HG02642 (cell line): Measurements from ENCODE around the gene FKBP5.
"Not testable (repeated sequence)": the region's sequence is repeated elsewhere in the genome, so short reads cannot be mapped to it uniquely, and the experiment has no call there.

Experiments used
- ATAC-seq: cut with Tn5 transposase; IDR thresholded peaks from one replicate; pipeline ENCODE4 v1.9.1; 2021; ENCODE audit warnings: mild to moderate bottlenecking; ENCODE audit not compliant: unreplicated experiment, poor library complexity

The FKBP5 gene

DNA sequence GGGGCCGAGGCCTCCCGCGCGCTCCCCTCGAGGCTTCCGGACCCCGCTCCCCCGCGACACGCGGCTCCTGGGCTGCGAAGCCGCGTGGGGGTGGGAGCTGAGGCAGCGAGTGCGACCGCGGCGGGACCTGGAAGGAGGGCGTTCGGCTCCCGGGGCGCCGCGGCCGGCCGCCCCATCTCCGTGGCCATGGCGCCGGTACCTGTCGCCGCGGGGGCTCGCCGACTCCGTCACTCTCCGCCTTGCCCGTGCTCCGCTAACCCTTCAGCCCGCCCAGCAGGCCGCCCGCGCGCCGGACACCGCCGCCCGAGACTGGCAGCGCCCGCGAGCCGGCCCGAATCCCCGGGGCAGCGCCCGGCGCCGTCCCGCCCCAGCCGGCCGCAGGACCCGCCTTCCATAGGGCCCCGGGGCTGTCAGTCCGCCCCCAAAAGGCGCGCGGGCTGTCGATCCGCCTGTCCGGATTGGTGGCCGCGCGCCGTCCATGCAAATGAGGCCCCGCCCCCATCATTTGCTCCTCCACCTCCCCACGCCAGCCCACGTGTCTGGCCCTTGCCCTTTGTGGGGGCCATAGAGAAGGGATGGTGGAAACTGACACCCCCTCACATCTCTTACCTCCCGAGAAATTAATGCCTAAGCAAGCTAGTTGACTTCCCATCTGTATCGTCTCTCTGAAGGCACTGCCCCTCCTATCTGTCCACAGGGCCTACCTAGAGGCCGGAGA is at the start of gene FKBP5:
Gene FKBP5, minus strand, starts transcription at position 311 of the 718 bp plus-strand sequence. CDS start 46,091 bp downstream, outside the sequence.
- peak; percentile 90 for ATAC-seq

DNA sequence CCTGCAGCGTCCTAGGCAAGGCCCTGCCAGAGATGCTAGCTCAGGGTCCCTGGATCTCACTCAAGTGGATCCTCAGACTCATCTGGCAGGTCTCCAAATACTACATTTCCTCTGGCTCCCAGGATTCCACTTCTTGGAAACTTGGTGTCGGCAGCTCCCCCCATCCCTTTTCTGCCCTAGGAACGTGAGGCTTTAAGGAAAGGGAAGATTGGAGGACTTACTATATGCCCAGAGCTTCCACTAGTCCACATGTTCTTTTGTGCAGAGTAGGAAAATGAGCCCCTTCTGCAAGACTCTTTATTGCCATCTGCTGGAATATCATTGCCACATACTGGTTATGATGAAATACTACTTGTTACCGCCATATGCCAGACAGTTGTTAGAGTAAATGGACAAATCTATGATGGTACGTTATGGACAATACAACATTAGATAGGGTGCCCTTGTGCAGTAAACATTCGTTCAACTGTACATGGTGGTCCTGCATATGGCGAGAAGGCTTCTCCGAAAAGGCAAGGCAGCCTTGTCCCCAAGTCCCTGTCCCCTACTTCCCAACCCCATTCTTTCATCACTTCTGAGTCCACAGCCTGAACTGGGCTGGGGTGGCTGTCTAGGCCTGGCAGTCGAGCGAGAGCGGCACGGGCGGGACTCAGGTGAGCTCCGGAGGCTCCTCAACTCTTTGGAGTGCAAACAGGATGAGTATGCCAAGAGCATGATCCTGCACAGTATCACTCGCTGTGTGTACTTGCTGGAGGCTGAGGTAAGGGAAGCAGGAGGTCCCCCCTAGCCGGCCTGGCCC is 48.9 kb upstream of the FKBP5 start:
- ATAC-seq: no peak

DNA sequence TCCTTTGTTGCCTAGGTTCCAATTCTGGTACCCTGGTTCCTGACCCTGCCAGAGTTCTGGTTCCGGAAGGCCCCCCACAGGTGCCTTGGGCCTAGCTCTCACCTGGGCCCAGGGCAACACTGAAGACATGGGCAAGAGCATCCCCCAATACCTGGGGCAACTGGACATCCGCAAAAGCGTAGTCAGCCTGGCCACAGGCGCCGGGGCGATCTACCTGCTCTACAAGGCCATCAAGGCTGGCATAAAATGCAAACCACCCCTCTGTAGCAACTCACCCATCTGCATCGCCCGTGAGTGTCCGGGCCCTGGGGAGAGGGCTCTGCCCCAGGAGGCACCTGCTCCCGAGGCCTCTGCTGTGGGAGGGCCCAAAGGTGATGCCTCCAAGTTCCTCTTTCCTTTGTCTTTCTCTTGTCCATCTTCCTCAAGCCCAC is 48.3 kb upstream of the FKBP5 start, which contains the start of gene ARMC12:
Gene ARMC12, plus strand, starts transcription at position 51 of the 431 bp plus-strand sequence. Its CDS starts 77 bp downstream, at position 128.
- ATAC-seq: no peak

DNA sequence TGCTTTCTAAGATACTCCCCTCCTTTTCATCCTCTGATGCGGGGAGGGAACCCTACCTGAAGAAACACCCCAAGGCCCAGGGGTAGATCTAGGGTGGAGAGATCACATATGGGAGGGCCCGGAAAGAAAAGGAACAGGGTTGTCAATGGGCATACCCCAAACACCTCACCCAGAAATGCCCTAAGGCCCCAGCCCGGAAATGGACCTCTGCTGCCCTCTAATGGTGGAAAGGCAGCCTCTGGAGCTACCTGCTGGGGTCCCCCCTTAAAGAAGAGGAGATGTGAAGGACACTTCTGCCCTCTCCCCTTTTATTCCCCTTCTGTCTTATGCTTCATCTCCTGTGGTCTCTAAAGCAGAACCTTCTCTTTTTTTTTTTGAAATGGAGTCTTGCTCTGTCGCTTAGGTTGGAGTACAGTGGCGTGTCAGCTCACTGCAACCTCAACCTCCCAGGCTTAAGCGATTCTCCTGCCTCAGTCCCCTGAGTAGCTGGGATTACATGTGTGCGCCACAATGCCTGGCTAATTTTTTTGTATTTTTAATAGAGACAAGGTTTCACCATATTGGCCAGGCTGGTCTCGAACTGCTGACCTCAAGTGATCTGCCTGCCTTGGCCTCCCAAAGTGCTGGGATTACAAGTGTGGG is 47.7 kb upstream of the FKBP5 start:
- ATAC-seq: no peak

DNA sequence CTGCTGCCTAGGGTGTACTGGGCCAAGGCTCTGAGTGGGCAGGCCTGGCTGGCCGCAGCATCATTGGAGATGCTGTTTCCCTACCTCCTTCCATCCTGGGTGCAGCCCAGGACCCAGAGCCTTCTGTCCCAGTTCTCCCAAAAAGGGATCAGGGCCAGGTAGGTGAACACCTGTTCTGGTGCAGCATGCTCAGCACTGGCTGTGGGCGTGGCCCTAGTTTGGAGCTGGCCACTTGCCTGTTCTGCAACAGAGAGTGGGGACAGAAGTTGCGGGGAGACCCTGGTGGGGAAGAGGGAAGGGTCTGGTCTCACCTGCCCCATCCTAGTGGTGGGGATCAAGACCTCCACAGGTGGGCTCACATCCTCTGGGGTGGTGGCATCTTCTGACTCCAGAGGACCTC is 46.7 kb upstream of the FKBP5 start:
- no peak for ATAC-seq

DNA sequence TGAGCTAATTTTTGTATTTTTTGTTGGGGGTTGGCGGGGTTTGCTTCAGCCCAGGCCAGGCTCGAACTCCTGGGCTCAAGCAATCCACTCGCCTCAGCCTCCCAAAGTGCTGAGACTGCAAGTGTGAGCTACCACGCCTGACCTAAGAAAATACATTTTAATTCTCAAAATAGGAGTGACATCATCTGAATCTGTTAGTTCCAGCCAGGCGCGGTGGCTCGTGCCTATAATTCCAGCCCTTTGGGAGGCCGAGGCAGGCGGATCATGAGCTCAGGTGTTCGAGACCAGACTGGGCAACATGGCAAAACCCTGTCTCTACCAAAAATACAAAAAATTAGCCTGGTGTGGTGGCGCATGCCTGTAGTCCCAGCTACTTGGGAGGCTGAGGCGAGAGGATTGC is 45.6 kb upstream of the FKBP5 start:
- not testable (repeated sequence) for ATAC-seq

DNA sequence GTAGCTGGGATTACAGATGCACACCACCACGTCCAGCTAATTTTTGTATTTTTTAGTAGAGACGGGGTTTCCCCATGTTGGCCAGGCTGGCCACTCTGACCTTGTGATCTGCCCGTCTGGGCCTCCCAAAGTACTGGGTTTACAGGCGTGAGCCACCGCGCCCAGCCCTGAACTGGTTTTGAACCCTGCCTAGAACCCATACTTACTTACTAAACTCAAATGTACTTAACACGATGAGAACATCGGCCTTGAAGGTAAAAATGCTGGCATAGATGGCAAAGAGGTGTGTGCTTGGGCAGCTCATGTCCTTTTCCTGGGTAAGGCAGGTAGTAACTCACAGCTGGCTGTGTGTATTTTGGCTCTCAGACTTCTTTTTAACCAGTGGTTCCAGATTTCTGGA is 44.9 kb upstream of the FKBP5 start:
- ATAC-seq: no peak

DNA sequence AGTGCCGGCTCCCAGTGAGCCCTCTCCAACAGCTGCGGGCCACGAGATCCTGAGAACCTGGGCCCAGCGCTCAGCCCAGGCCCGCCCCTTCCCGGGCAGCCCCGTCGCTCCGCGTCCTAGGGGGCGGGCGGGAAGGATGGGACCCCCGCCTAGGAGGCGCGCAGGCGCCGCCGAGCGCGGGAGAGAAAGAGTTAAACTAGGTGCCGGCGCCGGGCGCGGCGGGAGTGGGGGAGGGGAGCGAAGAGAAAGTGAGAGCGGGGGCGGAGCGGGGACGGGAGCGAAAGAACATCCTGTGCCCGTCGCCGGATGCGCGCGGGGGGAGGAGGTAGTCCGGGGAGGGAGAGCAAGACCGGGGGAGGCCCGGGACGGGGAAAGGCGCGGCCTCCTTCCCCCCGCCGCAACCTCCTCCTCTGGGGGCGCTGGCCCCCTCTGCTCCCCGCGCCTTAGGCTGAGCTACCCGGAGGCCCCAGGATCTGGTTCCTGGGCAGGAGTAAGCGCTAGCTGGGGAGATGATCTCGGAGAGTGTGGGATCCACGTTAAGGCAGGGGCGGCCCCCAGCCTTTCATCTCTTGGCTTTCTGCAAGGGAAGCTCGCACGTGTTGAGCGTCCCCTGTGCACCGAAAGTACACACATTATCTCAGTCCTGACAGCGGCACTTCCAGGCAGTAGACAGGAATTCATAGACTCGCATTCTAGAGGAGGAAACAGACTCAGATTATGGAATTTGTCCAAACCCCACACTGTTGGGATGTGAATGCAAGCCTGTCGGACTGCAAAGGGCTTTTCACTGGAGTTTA is 43.2 kb upstream of the FKBP5 start:
- ATAC-seq: peak; percentile 60

DNA sequence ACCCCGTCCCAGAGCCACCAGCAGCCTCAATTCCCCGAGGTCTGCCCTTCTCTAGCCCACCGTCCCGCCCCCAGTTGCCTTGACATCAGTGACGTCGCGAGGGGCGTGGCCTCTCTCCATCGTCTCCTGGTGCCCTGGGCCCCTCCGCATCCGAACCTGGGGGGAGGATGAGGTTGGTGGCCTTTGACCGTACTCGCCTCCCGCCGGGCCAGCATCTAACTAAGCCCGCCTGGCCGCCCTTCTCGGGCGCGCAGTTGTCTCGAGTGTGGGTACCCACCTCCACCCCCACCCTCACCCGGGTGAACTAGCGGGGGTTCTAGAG is 42.7 kb upstream of the FKBP5 start:
- peak; percentile 48 for ATAC-seq

DNA sequence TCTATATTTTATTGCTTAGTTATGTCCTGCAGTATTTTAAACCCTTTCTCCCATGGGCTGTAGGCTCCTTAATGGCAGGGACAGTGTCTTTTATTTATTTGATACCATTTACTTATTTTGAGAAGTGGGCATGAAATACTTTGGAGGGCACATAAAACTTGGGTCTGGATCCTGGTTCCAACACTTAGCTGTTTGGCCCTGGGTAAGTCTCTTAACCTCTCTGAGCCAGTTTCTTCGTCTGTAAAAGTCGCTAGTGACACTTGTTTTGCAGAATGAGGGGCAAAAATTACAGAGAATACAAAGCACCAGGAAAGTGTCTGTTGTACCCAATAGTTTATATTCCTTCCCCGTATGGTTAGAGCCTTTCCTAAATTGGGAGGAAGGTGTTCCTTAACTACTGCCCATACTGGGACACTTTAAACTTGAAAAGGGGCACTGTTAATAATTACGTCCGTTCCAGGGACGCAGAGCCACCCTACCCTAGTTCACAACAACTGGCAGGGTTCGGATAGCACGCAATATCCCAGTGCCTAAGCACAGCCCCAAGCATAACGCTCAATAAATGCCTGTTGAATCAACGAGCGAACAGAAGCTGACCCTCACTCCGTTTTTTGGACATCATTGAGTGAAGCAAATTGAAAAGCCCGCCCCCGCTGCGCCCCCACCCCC is 42.2 kb upstream of the FKBP5 start:
- no peak for ATAC-seq

DNA sequence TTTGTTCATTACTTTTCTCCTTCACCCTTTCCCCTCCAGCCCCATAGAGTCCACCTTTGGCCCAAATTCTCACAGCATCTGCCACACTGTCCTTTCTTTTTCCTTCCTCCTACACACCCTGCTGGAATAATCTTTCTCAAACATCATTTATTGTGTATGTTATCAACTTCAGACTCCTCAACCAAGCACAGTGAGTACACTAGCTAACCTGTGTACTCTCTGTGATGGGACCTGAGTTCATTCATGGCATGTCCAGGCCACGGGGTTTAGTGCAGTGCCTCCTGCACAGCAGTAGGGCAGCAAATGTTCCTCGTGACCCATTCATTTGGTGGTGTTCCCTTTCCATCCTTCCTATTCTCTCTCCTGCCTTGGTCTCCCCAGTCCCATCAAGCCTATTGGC is 41.0 kb upstream of the FKBP5 start:
- no peak for ATAC-seq

DNA sequence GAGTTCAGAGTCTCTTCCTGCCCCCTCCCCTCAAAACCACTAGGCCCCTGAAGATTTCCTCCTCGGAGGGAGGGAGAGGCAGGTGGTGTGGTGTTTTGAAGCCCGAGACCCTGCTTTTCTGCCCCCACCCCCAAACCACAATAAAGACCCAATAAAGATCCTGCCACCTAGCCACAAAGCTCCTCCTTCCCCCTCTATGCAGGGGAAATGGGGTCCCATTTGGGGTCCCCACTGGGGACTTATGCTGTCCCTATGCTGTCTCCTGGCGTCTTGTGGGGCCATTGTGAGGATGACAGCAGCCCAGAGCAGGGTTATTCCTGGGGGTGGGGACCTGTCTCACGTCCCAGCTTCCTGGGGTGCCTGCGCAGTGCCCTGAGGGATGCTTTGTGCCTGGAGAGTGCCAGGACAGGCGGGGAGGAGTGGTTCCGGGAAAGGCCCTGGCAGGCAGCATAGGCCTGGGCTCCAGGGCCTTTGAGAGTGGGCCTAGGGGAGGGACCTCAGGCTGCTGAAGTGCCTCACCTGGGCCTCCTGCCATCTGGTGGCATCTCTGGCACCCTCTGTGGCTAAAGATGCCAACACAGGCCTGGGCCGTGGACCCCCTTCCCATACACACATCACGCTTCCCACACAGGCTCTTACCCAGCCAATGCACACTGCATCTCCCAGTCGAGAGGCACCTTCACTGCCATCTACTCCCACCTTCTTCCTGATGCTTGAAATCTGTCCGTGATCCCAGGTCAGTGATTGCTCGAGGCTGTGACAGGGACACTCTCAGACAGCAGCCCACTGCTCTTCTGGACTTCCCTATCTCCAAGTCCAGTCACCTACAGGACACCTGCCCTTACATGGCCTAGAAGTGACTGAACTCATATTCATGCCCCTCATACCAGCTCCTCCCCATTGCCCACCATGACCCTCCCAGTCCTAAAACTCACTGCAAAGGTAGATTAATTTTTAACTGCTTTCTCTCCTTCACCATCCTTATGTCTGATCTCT is 40.3 kb upstream of the FKBP5 start:
- ATAC-seq: no peak

DNA sequence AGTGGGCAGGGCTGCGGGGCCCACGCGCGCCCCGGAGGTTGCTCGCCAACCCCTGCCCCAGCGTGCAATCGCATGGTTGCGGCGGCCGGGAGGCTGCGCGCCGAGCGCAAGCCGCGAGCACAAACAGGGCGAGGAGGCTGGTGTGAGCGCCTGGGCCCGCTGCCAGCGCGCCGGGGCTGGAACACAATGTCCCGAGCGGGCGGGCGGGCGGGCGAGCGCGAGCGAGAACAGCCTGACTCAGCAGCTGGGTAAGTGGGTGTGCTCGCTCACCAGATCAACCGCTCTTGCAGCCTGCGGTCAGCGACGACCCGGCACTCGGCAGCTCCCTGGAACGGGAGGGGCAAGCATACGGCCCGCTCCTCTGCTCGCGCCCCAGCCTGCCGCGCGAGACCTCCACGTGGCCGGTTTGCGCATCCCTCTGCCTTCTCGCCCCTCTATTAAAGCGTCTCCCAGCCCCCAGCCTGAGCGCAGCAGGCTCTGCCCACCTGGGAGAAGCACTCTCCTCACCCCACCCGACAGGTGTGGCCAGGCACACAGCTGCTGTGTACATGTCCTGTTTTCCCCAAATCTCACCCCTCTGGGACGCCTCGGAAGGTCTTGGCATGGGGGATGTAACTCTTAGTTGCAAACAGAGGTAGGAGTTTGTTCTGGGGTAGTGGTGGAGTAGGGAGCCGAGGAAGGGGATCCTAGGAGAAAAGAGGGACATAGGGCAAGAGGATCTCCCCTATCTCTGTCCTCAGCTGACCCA is 39.4 kb upstream of the FKBP5 start:
- peak; percentile 43 for ATAC-seq

DNA sequence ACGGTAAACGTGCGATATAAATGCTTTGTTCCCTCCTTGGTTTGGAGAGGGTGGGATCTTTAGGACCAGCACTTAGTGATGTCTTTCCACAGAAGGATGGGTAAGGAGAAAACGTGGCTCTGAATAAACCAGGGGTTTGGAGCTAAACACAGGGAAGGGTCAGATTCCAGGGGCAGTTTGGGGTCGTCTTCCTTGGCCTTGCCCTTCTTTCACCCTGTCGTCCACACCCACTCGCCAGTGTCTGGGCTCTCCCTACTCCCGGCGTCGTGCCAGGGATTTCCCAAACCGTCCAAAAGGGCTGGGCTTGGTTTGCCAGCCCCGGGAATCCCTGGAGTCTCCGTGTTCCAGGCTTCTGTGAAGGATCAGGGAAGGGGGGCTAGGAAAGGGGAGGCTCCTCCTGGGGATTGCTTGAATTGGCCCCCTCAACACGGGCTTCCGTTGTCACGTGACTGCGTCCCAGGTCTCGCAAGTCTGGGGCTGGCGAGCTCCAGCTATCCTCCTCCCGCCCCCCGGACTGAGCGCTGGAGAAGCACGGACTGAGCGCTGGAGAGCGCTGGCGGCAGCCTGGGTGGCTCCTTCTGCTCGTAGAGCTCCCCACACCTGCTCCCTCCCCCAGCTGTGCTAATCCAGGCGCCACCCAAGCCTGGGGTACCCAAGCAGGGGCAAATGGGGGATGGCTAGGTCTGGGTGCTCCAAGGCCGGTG is 38.7 kb upstream of the FKBP5 start:
- ATAC-seq: peak; percentile 6

DNA sequence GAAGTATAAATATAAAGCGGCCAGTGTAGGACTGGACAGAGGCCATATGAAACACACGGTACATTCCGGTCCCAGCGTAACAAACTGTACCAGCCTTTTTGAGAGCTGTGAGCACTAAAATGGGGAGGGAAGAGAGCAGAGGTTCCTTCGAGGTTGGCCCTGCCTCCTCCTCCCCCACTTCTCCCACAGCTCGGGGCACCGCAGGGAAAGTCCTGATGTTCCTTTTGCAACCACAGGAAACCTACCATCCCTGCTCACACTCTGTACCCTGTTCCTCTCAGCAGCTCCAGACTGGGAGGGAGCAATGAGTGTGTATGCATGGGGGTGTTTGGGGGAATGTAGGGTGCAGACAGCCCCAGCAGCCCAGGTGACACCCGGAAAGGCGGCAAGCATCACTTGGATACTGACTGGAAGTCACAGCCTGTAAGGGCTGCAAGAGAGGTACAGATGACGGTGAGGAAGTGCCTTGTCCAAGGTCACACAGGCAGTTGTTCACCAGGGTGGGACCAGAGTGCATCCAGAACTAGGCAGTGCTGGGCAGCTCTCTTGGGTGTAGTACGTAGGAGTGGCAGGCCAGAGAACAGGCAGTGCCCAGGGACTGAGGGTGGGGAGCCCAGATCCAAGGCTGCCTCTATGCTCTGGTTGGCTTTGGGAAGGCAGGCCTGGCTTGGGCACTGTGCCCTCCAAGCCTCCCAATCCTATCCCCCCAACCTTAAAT is 37.2 kb upstream of the FKBP5 start:
- no peak for ATAC-seq

DNA sequence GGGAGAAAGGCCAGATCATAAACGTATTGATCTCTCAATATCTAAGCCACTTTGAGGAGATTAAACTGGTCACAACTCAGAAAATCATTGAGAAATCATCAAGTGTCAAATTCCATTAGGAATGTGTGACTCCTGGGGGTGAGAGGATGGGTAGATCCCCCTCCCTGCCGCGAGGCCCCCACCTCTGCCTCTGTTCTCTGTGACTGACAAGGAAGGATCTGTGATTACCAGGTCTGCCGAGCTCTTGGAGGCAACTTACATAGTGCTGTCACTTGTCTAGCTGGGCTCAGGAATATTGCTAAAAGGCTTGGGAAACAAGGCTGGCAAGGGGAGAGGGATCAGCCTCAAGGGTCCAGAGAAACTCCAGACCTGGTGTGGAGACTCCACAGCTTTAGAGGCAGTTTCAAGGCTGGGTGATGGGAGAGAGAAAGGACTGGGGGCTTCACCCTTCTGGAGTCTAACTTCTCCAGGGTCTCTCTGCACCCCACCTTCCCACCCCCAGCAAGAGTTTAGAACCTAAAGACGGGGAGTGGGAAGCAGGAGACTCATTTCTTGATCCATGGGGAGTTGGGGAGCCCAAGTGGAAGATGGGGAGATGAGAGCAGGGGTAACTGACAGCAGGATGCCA is 36.5 kb upstream of the FKBP5 start:
- no peak for ATAC-seq
